Brain microvascular endothelial cell (primary cell): ENCODE data around the gene GALNS.

Source experiments
- DNase-seq: peaks from one replicate; pipeline ENCODE4 v3.0.0-alpha.2; 2020
- H3K27ac ChIP-seq: fragments of 250-450 bp; sonication (Bioruptor Pico); 2 replicates; pipeline ENCODE4 v1.5.1; 2020; ENCODE audit warnings: mild to moderate bottlenecking, moderate library complexity
- H3K27me3 ChIP-seq: fragments of 250-450 bp; sonication (Bioruptor Pico); replicated peaks from 2 replicates; pipeline ENCODE4 v1.5.1; 2020; ENCODE audit warnings: mild to moderate bottlenecking
- H3K36me3 ChIP-seq: fragments of 250-450 bp; sonication (Bioruptor Pico); replicated peaks from 2 replicates; pipeline ENCODE4 v1.5.1; 2020; ENCODE audit warnings: mild to moderate bottlenecking
- H3K4me3 ChIP-seq: 2 replicates; pipeline ENCODE4 v1.5.1; 2011; ENCODE audit warnings: low read depth, mild to moderate bottlenecking, control low read depth, low read length, moderate library complexity
- in situ Hi-C: cut with HindIII; loops from 2 replicates; pipeline ENCODE4 v1.10.0; 2017; ENCODE audit warnings: low sequenced_read_pairs, low pct_ligation_motif_present
- TF ChIP-seq, protein P1 (sequence below): IDR thresholded peaks from 2 replicates; pipeline ENCODE4 v1.5.1; 2011; ENCODE audit warnings: low read depth, mild to moderate bottlenecking, moderate library complexity, low read length, control low read depth, inconsistent platforms; ENCODE audit errors: missing control alignments

The GALNS gene

GRCh38 chr16:88798073-88798472 is 58.7 kb downstream of the GALNS start:
- in situ Hi-C loops, result no loop called here
- TF ChIP-seq, protein P1, sequence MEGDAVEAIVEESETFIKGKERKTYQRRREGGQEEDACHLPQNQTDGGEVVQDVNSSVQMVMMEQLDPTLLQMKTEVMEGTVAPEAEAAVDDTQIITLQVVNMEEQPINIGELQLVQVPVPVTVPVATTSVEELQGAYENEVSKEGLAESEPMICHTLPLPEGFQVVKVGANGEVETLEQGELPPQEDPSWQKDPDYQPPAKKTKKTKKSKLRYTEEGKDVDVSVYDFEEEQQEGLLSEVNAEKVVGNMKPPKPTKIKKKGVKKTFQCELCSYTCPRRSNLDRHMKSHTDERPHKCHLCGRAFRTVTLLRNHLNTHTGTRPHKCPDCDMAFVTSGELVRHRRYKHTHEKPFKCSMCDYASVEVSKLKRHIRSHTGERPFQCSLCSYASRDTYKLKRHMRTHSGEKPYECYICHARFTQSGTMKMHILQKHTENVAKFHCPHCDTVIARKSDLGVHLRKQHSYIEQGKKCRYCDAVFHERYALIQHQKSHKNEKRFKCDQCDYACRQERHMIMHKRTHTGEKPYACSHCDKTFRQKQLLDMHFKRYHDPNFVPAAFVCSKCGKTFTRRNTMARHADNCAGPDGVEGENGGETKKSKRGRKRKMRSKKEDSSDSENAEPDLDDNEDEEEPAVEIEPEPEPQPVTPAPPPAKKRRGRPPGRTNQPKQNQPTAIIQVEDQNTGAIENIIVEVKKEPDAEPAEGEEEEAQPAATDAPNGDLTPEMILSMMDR, result no peak
- Histone ChIP-seq H3K4me3 (no peak overlapping the region), H3K27me3 (no peaks in the 10 kb centered on the region), H3K27ac (no peak overlapping the region), H3K36me3 (no peaks in the 10 kb centered on the region)
- no peak for DNase-seq

DNA sequence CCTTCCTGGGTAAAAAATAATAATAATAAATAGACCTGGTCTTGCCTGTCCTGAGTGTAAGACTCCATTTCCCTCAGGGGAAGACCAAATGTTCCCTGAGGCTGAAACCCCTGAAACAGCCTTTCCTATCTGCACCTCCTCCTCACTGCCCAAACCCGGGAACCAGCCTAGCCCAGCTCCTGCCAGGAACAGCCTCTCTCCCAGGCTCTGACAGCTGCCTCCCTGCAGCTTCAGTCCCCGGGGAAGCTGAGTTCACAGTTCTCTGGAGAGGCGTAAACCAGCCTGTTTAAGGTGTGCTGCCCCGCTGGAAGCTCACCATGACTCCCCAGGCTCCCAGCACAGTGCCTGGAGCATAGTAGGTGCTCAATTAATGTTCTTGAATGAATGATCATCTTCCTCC is 60.5 kb downstream of the GALNS start:
- no peak for DNase-seq
- TF ChIP-seq, protein P1, result no peak
- no peak overlapping the region for H3K4me3 ChIP-seq
- H3K36me3 ChIP-seq, result no peaks in the 10 kb centered on the region
- in situ Hi-C loops, result no loop called here
- no peak overlapping the region for H3K27ac ChIP-seq
- no peaks in the 10 kb centered on the region for H3K27me3 ChIP-seq

GRCh38 chr16:88793251-88793954 is 63.3 kb downstream of the GALNS start:
- TF ChIP-seq, protein P1, result no peak
- in situ Hi-C loops, result no loop called here
- H3K36me3 ChIP-seq, result no peaks in the 10 kb centered on the region
- no peaks in the 10 kb centered on the region for H3K27me3 ChIP-seq
- no peak for DNase-seq
- no peak overlapping the region for H3K4me3 ChIP-seq
- H3K27ac ChIP-seq, result no peak overlapping the region

GRCh38 chr16:88792668-88793250 is 64.0 kb downstream of the GALNS start:
- Histone ChIP-seq H3K27ac (no peak overlapping the region), H3K4me3 (no peak overlapping the region), H3K27me3 (no peaks in the 10 kb centered on the region), H3K36me3 (no peaks in the 10 kb centered on the region)
- TF ChIP-seq, protein P1, result no peak
- DNase-seq, result no peak
- in situ Hi-C loops, result no loop called here

- H3K4me3 ChIP-seq, result no peak overlapping the region
- in situ Hi-C loops, result no loop called here
- no peaks in the 10 kb centered on the region for H3K27me3 ChIP-seq
- DNase-seq, result no peak
- H3K27ac ChIP-seq, result no peak overlapping the region
- H3K36me3 ChIP-seq, result no peaks in the 10 kb centered on the region
- TF ChIP-seq, protein P1, result no peak
These were observed 64.6 kb downstream of the GALNS start for GRCh38 chr16:88792078-88792550.
